Activated CD8-positive, alpha-beta memory T cell treated with anti-CD3 and anti-CD28 coated beads, Interleukin-2, amount 50 U/mL, for 1 hour (primary cell): ENCODE results near the gene ZNF432.

Experiments
- DNase-seq: peaks from one replicate; pipeline ENCODE4 v3.0.0-alpha.2; 2020; ENCODE audit errors: extremely low read depth

Gene ZNF432

DNA sequence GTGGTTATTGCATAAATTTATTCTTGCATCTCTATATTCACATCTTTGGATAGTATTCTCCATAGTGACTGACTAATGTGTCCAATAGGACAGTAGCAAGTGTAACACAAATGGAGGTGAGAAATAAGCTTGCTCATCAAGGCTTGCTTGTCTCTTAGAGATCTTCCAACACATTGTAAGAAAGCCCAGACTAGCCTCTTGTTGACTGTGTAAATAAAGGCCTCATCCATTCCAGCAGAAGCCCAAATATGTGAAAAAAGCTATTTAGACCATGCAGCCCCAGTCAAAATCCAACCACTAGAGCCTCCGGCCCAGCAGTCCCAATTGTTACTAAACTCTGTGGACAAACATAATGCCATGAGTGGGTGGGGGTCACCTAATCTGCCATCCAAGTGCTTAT is 38.0 kb downstream of the ZNF432 start:
- no peak for DNase-seq

GRCh38 chr19:52007806-52008557 is 40.7 kb downstream of the ZNF432 start, which contains the start of gene ZNF615:
Gene ZNF615 (minus strand): TSS chr19:52008211. CDS start chr19:52003711, 4,500 bp downstream.
- DNase-seq: peak; percentile 79

GRCh38 chr19:52007451-52007805 is 41.2 kb downstream of the ZNF432 start:
- DNase-seq: no peak

GRCh38 chr19:51994048-51994644 is 54.5 kb downstream of the ZNF432 start:
- no peak for DNase-seq

GRCh38 chr19:51993422-51993821 is 55.2 kb downstream of the ZNF432 start:
- no peak for DNase-seq

GRCh38 chr19:51986309-51987291 is 62.0 kb downstream of the ZNF432 start, which contains the start of gene ZNF350:
Gene ZNF350 (minus strand): TSS chr19:51986840. CDS start chr19:51974360, 12,480 bp downstream.
- peak; percentile 81 for DNase-seq

- no peak for DNase-seq
Observed at GRCh38 chr19:51983361-51983760, 65.3 kb downstream of the ZNF432 start.
